A549 (cell line): ENCODE results near the gene ADAMTS2.

Experiments used
- CBX8 ChIP-seq: fragments of 200-600 bp; sonication (generic); IDR thresholded peaks from 2 replicates; pipeline ENCODE4 v1.6.1; 2016
- CEBPB ChIP-seq, 2 experiments: fragments of >200 bp in 1 of 2; sonication (Bioruptor Twin) in 1 of 2; formaldehyde crosslinking in 1 of 2; IDR thresholded peaks; 2 replicates each; pipeline ENCODE4 v1.6.1; 2012 to 2016
- POLR2A ChIP-seq: IDR thresholded peaks from 2 replicates; pipeline ENCODE4 v1.6.1; 2012; ENCODE audit warnings: mild to moderate bottlenecking, low read length
- TF ChIP-seq, protein P1 (sequence below): fragments of >200 bp; sonication (Bioruptor Twin); formaldehyde crosslinking; IDR thresholded peaks from 3 replicates; pipeline ENCODE4 v1.5.1; 2016

DNA sequence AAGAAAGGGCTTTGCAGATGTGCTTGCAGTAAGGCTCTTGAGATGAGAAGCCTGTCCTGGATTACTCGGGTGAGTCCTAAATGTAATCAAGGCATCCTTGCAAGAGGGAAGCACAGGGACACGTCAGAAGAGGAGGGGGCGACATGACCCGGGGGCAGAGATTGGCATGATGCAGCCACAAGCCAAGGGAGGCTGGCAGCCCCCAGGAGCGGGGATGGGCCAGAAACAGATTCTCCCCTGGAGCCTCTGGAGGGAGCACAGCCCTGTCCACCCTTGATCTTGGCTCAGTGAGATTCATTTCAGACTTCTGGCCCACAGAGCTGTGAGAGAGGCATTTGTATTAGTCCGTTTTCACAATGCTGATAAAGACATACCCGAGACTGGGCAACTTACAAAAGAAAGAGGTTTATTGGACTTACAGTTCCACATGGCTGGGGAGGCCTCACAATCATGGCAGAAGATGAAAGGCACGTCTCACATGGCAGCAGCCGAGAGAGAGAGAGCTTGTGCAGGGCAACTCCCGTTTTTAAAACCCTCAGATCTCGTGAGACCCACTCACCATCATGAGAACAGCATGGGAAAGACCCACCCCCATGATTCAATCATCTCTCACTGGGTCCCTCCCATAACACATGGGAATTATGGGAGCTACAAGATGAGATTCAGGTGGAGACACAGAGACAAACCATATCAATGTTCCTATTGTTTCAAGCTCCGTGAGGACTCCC, 76.1 kb downstream of the ADAMTS2 start:
- TF ChIP-seq CEBPB (IDR thresholded peaks at IDR 0.05) (no peak), POLR2A (no peak), CBX8 (no peak)
- TF ChIP-seq, protein P1, sequence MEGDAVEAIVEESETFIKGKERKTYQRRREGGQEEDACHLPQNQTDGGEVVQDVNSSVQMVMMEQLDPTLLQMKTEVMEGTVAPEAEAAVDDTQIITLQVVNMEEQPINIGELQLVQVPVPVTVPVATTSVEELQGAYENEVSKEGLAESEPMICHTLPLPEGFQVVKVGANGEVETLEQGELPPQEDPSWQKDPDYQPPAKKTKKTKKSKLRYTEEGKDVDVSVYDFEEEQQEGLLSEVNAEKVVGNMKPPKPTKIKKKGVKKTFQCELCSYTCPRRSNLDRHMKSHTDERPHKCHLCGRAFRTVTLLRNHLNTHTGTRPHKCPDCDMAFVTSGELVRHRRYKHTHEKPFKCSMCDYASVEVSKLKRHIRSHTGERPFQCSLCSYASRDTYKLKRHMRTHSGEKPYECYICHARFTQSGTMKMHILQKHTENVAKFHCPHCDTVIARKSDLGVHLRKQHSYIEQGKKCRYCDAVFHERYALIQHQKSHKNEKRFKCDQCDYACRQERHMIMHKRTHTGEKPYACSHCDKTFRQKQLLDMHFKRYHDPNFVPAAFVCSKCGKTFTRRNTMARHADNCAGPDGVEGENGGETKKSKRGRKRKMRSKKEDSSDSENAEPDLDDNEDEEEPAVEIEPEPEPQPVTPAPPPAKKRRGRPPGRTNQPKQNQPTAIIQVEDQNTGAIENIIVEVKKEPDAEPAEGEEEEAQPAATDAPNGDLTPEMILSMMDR: no peak
